Measurements from ENCODE around the gene CRACR2A. TPM values are rescaled to one million over a fixed set of nuclear protein-coding genes. Genes with fewer than 3 reads are reported as not detected.
A peak's percentile ranks its signal among the peaks of the same experiment; 100 is the strongest.

Gene CRACR2A
- total RNA-seq, 2 donors from 2014 or later = 50.3 to 54.8 TPM

- Histone ChIP-seq H3K4me3 (no peak overlapping the region), H3K9me3 (no peaks in the 10 kb centered on the region), H3K9ac (ENCODE audit: low read depth in 2 of 2, low read length in 2 of 2) (no peak overlapping the region), H3K4me1 (peaks cover 9% of the 10 kb centered on the region), H3K27me3 (no peaks in the 10 kb centered on the region), H3K27ac (no peak overlapping the region), H3K36me3 (no peaks in the 10 kb centered on the region)
- TF ChIP-seq CTCF (IDR thresholded peaks at IDR 0.05) = no peak
- intact Hi-C loops (cut with DNase I) = no loop called here
- no peak for DNase-seq
These were observed 24.2 kb downstream of the CRACR2A start for GRCh38 chr12:3728686-3729085.

GRCh38 chr12:3727877-3728632 is 24.9 kb downstream of the CRACR2A start:
- Histone ChIP-seq H3K9ac (ENCODE audit: low read depth in 2 of 2, low read length in 2 of 2) (no peak overlapping the region), H3K4me3 (no peak overlapping the region), H3K27ac (no peak overlapping the region), H3K27me3 (no peaks in the 10 kb centered on the region), H3K9me3 (no peaks in the 10 kb centered on the region), H3K4me1 (peaks cover 9% of the 10 kb centered on the region), H3K36me3 (no peaks in the 10 kb centered on the region)
- DNase-seq = no peak
- TF ChIP-seq CTCF (IDR thresholded peaks at IDR 0.05) = no peak
- intact Hi-C loops (cut with DNase I) = no loop called here

GRCh38 chr12:3727354-3727753 is 25.6 kb downstream of the CRACR2A start:
- no peak overlapping the region for H3K27ac ChIP-seq
- peaks cover 9% of the 10 kb centered on the region for H3K4me1 ChIP-seq
- no peak for DNase-seq

GRCh38 chr12:3726456-3726855 is 26.5 kb downstream of the CRACR2A start:
- no peak overlapping the region for H3K4me3 ChIP-seq
- peak overlapping the region; percentile 69 for H3K27ac ChIP-seq
- H3K9ac ChIP-seq (ENCODE audit: low read depth in 2 of 2, low read length in 2 of 2) = no peak overlapping the region
- TF ChIP-seq CTCF (IDR thresholded peaks at IDR 0.05) = no peak
- DNase-seq = no peak
- no peaks in the 10 kb centered on the region for H3K36me3 ChIP-seq
- H3K4me1 ChIP-seq = peaks cover 9% of the 10 kb centered on the region
- no peaks in the 10 kb centered on the region for H3K27me3 ChIP-seq
- no peaks in the 10 kb centered on the region for H3K9me3 ChIP-seq
- intact Hi-C loops (cut with DNase I) = no loop called here

More at GRCh38 chr12:3727354-3727753, 25.6 kb downstream of the CRACR2A start:
- no peak for TF ChIP-seq CTCF (IDR thresholded peaks at IDR 0.05)
- H3K36me3 ChIP-seq = no peaks in the 10 kb centered on the region
- no peaks in the 10 kb centered on the region for H3K9me3 ChIP-seq
- H3K27me3 ChIP-seq = no peaks in the 10 kb centered on the region
- intact Hi-C loops (cut with DNase I) = no loop called here
- H3K9ac ChIP-seq (ENCODE audit: low read depth in 2 of 2, low read length in 2 of 2) = no peak overlapping the region
- H3K4me3 ChIP-seq = no peak overlapping the region

- H3K4me1 ChIP-seq = peaks cover 9% of the 10 kb centered on the region
These were observed 27.4 kb downstream of the CRACR2A start for GRCh38 chr12:3725388-3726115.

More at GRCh38 chr12:3725388-3726115, 27.4 kb downstream of the CRACR2A start:
- Histone ChIP-seq H3K27me3 (no peaks in the 10 kb centered on the region), H3K36me3 (no peaks in the 10 kb centered on the region), H3K9ac (ENCODE audit: low read depth in 2 of 2, low read length in 2 of 2) (peak overlapping the region in 1 of 2 donors; percentile 12), H3K4me3 (no peak overlapping the region), H3K27ac (peak overlapping the region; percentile 69), H3K9me3 (no peaks in the 10 kb centered on the region)
- intact Hi-C loops (cut with DNase I) = no loop called here
- no peak for TF ChIP-seq CTCF (IDR thresholded peaks at IDR 0.05)
- DNase-seq = no peak

Data from colonic mucosa (tissue), 4 donors.